ENCODE results near the gene AMIGO3. TPM values are rescaled to one million over a fixed set of nuclear protein-coding genes. Genes with fewer than 3 reads are reported as not detected.

The AMIGO3 gene
- polyA plus RNA-seq, 1 of the 3 experiments (the other 2 are of a cell fraction) = 1.1 TPM

GRCh38 chr3:49723628-49724551 is 4.4 kb upstream of the AMIGO3 start, which contains the start of gene GMPPB:
Gene GMPPB (minus strand): TSS chr3:49723951. CDS start chr3:49723726, 225 bp downstream.
- H3F3A ChIP-seq (replicated peaks; ENCODE audit: insufficient read depth) = peaks cover 14% of the 10 kb centered on the region
- no peaks in the 10 kb centered on the region for H3K27me3 ChIP-seq (ENCODE audit: insufficient read depth)
- peaks cover 8 to 23% of the 10 kb centered on the region in 2 experiments; a peak in 2 of 4 replicates for H3K4me1 ChIP-seq (ENCODE audit: control insufficient read depth in 1 of 2, insufficient read depth in 2 of 2, low read depth in 1 of 2, low read length in 1 of 2)
- peak within 1 kb of the TSS; percentile 81 for H2AFZ ChIP-seq (ENCODE audit: low read depth)
- peak within 1 kb of the TSS; percentile 81 to 87 for H3K27ac ChIP-seq (ENCODE audit: low read depth in 2 of 2, low read length in 1 of 2)
- peak within 1 kb of the TSS; percentile 98 for H3K9ac ChIP-seq
- no peaks in the 10 kb centered on the region for H4K20me1 ChIP-seq (ENCODE audit: insufficient read depth)
- peak within 1 kb of the TSS; percentile 100 for H3K4me2 ChIP-seq
- ChIA-PET CTCF (interaction anchor here (1.2 to 2.7 kb wide), 5 partner anchors 22 to 184 kb away, joined by 4 to 12 read pairs (median 5); partner anchors contain the start of gene INKA1), POLR2A (interaction anchor here (0.7 to 2.2 kb wide), 3 partner anchors 12 to 702 kb away, joined by 3 to 8 read pairs (median 4); partner anchors contain the start of gene NDUFAF3)
- peak; percentile 98 for DNase-seq
- H3K79me2 ChIP-seq (ENCODE audit: insufficient read depth) = peaks cover 15% of the 10 kb centered on the region
- no peaks in the 10 kb centered on the region for H3K9me3 ChIP-seq
- peak within 1 kb of the TSS; percentile 98 to 99 for H3K4me3 ChIP-seq (ENCODE audit: low read depth in 2 of 2, low read length in 1 of 2)
- 7% methylated on average over 16 of the region's 102 CpGs for WGBS (ENCODE audit: low lambda C conversion rate)
- no peaks in the 10 kb centered on the region for H3K9me2 ChIP-seq
- peaks cover 2 to 53% of the 10 kb centered on the region in 2 experiments for H3K36me3 ChIP-seq (replicated peaks in 1 of 2; ENCODE audit: control insufficient read depth in 1 of 2, insufficient read depth in 2 of 2, low read length in 1 of 2)
- no peak for TF ChIP-seq FOXJ3 (CRISPR knock-in tag; IDR thresholded peaks at IDR 0.05)
- no peak for TF ChIP-seq TCF12 (IDR thresholded peaks at IDR 0.05)
- no peak for TF ChIP-seq JUND (IDR thresholded peaks at IDR 0.05)
- no peak for TF ChIP-seq RXRA (IDR thresholded peaks at IDR 0.05; ENCODE audit: borderline replicate concordance, low read depth)
- no peak for TF ChIP-seq RAD21 (IDR thresholded peaks at IDR 0.05; ENCODE audit: low read length)
- no peak for TF ChIP-seq GABPA (IDR thresholded peaks at IDR 0.05; ENCODE audit: low read depth)
- TF ChIP-seq IRF3 (IDR thresholded peaks at IDR 0.05; ENCODE audit: low read depth, low read length) = 0 out of 2 replicates have a peak, but pooled peaks have one; percentile 27
- no peak for TF ChIP-seq MEF2A (IDR thresholded peaks at IDR 0.05; ENCODE audit: borderline replicate concordance, low read depth)
- peak; percentile 59; the same call in 1 of the 2 replicates for TF ChIP-seq MXI1 (IDR thresholded peaks at IDR 0.05; ENCODE audit: low read depth, low read length)
- peak; percentile 3; the same call in 1 of the 2 replicates for TF ChIP-seq USF1 (IDR thresholded peaks at IDR 0.05; ENCODE audit: borderline replicate concordance, low read depth)
- no peak for TF ChIP-seq EZH2phosphoT487 (IDR thresholded peaks at IDR 0.05; ENCODE audit: borderline replicate concordance, low read depth)
- no peak for TF ChIP-seq RCOR1 (IDR thresholded peaks at IDR 0.05; ENCODE audit: low read length)
- TF ChIP-seq YY1 (IDR thresholded peaks at IDR 0.05; ENCODE audit: low read depth) = 0 out of 2 replicates have a peak, but pooled peaks have one; percentile 26
- TF ChIP-seq REST (IDR thresholded peaks at IDR 0.05; ENCODE audit: low read depth, low read length) = no peak
- 0 out of 4 replicates have a peak, but pooled peaks of 1 of the 2 experiments have one; percentile 15 for TF ChIP-seq EP300 (IDR thresholded peaks at IDR 0.05; ENCODE audit: borderline replicate concordance in 1 of 2, low read depth in 1 of 2, low read length in 1 of 2)
- TF ChIP-seq, protein P1, sequence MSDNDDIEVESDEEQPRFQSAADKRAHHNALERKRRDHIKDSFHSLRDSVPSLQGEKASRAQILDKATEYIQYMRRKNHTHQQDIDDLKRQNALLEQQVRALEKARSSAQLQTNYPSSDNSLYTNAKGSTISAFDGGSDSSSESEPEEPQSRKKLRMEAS (IDR thresholded peaks at IDR 0.05; ENCODE audit: low read depth) = peak; percentile 21; the same call in 1 of the 2 replicates
- TF ChIP-seq GATA2 (CRISPR knock-in tag; IDR thresholded peaks at IDR 0.05) = no peak
- peak; percentile 60; the same call in 1 of the 2 replicates for TF ChIP-seq ELF1 (IDR thresholded peaks at IDR 0.05)
- peak; percentile 10; the same call in 1 of the 2 replicates for TF ChIP-seq SIN3A (IDR thresholded peaks at IDR 0.05; ENCODE audit: borderline replicate concordance, low read depth, low read length)
- TF ChIP-seq CHD2 (IDR thresholded peaks at IDR 0.05; ENCODE audit: low read length, partially characterized antibody) = peak; percentile 35
- no peak for TF ChIP-seq CTCF (IDR thresholded peaks at IDR 0.05)
- TF ChIP-seq RFX5 (IDR thresholded peaks at IDR 0.05; ENCODE audit: low read length) = peak; percentile 87
